Parathyroid adenoma (tissue), 2 donors: ENCODE results near the gene GALK1.
"Not testable (repeated sequence)": the region's sequence is repeated elsewhere in the genome, so short reads cannot be mapped to it uniquely, and the experiment has no call there.

Experiments used
- H2AFZ ChIP-seq: fragments of 300-600 bp; sonication (generic); one replicate; pipeline ENCODE4 v1.7.0; 2017; ENCODE audit warnings: antibody characterized with exemption, mild to moderate bottlenecking
- H3K27ac ChIP-seq: fragments of 300-600 bp; sonication (generic); one replicate; pipeline ENCODE4 v1.7.0; 2017
- H3K27me3 ChIP-seq: fragments of 300-600 bp; sonication (generic); one replicate; pipeline ENCODE4 v1.7.0; 2017; ENCODE audit warnings: low read length; ENCODE audit not compliant: control insufficient read depth, insufficient read depth
- H3K36me3 ChIP-seq: fragments of 300-600 bp; sonication (generic); one replicate; pipeline ENCODE4 v1.7.0; 2017; ENCODE audit warnings: low read length; ENCODE audit not compliant: control insufficient read depth, insufficient read depth
- H3K4me1 ChIP-seq: fragments of 300-600 bp; sonication (generic); one replicate; pipeline ENCODE4 v1.7.0; 2017; ENCODE audit warnings: control low read depth
- H3K4me2 ChIP-seq: fragments of 300-600 bp; sonication (generic); one replicate; pipeline ENCODE4 v1.7.0; 2017; ENCODE audit warnings: low read length
- H3K4me3 ChIP-seq: fragments of 300-600 bp; sonication (generic); one replicate; pipeline ENCODE4 v1.7.0; 2017; ENCODE audit warnings: low read depth, low read length
- H3K79me2 ChIP-seq: fragments of 300-600 bp; sonication (generic); one replicate; pipeline ENCODE4 v1.7.0; 2017; ENCODE audit warnings: control low read depth
- H3K9ac ChIP-seq: fragments of 300-600 bp; sonication (generic); one replicate; pipeline ENCODE4 v1.7.0; 2017; ENCODE audit warnings: mild to moderate bottlenecking
- H3K9me3 ChIP-seq: fragments of 300-600 bp; sonication (generic); one replicate; pipeline ENCODE4 v1.7.0; 2017; ENCODE audit warnings: low read length; ENCODE audit not compliant: control insufficient read depth
- TF ChIP-seq, protein P1 (sequence below): fragments of 300-600 bp; sonication (generic); IDR thresholded peaks from one replicate; pipeline ENCODE4 v1.7.0; 2017; ENCODE audit warnings: antibody characterized with exemption, mild to moderate bottlenecking
- donor health status: primary hyperparathyroidism.

The GALK1 gene

DNA sequence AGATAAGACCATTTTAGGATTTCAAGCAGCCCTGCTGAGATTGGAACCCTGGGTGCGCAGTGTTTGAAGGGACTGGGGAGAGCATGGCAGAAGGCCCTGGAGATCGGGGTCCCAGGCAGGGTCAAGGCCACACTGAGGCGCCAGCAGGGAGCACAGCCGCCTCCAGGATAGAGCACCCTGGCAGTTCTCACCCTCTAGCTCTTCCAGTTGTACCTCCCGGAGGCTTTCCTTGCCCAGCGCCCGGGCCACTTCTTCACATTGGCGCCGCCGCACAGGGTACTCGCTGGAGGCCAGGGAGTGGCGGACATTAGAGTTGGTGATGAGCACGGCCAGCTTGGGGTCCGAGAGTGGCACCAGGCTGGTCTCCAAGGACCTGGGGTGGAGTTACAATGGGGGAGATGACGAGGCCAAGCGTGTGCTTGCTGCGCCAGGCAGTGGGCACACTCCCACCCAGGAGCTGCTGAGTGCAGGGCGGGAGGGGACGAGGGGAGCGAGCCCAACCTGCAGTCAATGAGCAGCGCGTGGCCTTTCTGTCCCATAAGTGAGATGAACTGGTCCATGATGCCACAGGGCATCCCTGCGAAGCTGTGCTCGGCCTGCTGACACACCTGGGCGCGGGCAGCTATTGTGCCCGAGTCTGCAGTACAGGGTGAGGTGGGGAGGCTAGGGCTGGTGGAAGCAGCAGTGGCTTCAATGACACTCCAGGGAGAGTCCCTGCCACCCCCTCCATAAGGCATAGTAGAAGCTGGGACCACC lies 2.3 kb downstream of the GALK1 start:
- peaks cover 12% of the 10 kb centered on the region for H3K4me1 ChIP-seq
- TF ChIP-seq, protein P1, sequence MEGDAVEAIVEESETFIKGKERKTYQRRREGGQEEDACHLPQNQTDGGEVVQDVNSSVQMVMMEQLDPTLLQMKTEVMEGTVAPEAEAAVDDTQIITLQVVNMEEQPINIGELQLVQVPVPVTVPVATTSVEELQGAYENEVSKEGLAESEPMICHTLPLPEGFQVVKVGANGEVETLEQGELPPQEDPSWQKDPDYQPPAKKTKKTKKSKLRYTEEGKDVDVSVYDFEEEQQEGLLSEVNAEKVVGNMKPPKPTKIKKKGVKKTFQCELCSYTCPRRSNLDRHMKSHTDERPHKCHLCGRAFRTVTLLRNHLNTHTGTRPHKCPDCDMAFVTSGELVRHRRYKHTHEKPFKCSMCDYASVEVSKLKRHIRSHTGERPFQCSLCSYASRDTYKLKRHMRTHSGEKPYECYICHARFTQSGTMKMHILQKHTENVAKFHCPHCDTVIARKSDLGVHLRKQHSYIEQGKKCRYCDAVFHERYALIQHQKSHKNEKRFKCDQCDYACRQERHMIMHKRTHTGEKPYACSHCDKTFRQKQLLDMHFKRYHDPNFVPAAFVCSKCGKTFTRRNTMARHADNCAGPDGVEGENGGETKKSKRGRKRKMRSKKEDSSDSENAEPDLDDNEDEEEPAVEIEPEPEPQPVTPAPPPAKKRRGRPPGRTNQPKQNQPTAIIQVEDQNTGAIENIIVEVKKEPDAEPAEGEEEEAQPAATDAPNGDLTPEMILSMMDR = no peak
- no peak overlapping the region for H3K27ac ChIP-seq

DNA sequence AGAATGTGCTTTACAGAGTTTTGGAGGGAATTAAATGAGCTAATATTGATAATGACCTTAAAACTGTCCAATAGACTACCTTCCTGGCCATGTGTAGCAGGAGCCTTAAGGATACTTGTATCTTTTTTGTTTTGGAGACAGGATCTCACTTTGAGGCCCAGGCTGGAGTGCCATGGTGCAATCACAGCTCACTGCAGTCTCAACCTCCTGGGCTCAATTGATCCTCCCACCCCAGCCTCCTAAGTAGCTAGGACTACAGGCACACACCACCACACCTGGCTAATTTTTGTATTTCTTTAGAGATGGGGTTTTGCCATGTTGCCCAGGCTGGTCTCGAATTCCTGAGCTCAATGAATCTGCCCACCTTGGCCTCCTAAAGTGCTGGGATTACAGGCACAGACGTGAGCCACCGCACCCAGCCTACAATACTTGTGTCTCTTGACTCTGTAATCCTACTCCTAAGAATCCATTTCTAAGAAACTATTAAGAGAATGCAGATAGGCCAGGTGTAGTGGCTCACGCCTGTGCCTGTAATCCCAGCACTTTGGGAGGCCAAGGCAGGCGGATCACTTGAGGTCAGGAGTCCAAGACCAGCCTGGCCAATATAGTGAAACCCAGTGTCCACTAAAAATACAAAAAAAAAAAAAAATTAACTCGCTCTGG lies 4.9 kb downstream of the GALK1 start:
- Histone ChIP-seq H3K4me1 (peaks cover 10% of the 10 kb centered on the region), H3K27ac (peak overlapping the region; percentile 21), H3K4me2 (peak overlapping the region; percentile 46)
- not testable (repeated sequence) for H3K36me3 ChIP-seq, H3K79me2 ChIP-seq, H2AFZ ChIP-seq, H3K4me3 ChIP-seq, H3K27me3 ChIP-seq, H3K9ac ChIP-seq, H3K9me3 ChIP-seq

More for the DNA sequence above, 2.3 kb downstream of the GALK1 start:
- Histone ChIP-seq H3K27me3 (no peaks in the 10 kb centered on the region), H3K9ac (no peak overlapping the region), H3K79me2 (no peaks in the 10 kb centered on the region), H3K4me2 (no peak overlapping the region), H3K36me3 (no peaks in the 10 kb centered on the region), H2AFZ (no peak overlapping the region), H3K9me3 (no peaks in the 10 kb centered on the region), H3K4me3 (no peak overlapping the region)

DNA sequence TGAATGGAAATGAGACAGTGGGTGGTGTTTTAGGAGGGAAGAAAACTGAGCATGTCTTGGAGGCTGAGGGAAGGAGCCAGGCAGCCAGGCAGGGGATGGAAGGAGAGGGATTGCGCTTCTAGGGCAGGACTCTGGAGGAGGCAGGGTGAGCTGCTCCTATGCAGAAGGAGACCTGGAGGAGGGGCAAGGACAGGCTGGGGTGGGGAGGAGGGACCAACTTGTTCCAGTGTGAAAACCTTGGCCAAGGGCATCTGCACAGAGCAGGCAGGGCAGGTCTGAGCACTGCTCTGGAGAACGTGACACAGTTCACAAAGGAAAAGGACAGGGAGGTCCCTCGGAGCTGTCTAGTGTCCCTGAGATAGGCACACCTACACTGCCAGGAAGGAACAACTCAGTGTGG lies 5.5 kb downstream of the GALK1 start:
- peak overlapping the region; percentile 11 for H3K4me3 ChIP-seq
- H3K9ac ChIP-seq = no peak overlapping the region
- no peaks in the 10 kb centered on the region for H3K9me3 ChIP-seq
- TF ChIP-seq, protein P1 = no peak
- H2AFZ ChIP-seq = no peak overlapping the region
- no peaks in the 10 kb centered on the region for H3K79me2 ChIP-seq
- H3K4me1 ChIP-seq = peaks cover 15% of the 10 kb centered on the region
- H3K4me2 ChIP-seq = peak overlapping the region; percentile 46
- H3K27ac ChIP-seq = peak overlapping the region; percentile 21
- no peaks in the 10 kb centered on the region for H3K27me3 ChIP-seq
- no peaks in the 10 kb centered on the region for H3K36me3 ChIP-seq

DNA sequence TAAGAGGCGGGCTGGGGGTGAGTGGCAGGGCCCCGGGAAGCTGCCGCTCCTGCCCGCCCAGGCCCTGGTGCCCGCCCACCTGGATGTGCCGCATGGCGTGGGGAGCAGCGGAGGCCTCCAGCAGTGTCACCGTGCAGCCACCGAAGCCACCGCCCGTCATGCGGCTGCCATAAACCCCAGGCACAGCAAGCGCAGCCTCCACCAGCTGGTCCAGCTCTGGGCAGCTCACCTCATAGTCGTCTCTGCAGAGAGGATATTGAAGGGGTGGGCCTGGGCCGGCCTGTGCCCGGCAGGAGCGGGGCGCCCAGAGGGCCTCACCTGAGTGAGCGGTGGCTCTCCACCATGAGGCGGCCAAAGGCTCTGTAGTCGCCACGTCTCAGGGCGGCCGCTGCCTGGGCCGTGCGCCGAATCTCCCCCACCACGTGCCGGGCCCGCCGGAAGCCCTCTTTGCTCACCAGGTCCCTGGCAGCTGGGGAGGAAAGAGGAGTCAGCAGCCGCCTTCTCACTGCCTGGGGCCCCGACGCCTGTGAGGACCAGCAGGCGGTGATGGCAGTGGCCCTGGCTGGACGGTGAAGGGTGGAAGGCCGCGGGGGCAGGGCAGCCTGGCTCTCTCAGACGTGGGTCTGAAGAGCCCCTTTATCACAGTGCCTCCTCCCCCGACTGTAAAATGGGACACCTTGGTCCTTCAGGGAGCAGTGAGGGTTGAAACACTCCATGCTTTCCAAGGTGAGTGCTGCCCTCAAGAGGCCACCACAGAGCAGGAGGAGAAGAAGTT lies 6.7 kb downstream of the GALK1 start:
- no peak overlapping the region for H3K4me3 ChIP-seq
- H3K9me3 ChIP-seq = no peaks in the 10 kb centered on the region
- H3K4me1 ChIP-seq = peaks cover 14% of the 10 kb centered on the region
- no peak overlapping the region for H2AFZ ChIP-seq
- H3K4me2 ChIP-seq = no peak overlapping the region
- H3K79me2 ChIP-seq = no peaks in the 10 kb centered on the region
- H3K9ac ChIP-seq = no peak overlapping the region
- H3K27ac ChIP-seq = no peak overlapping the region
- H3K27me3 ChIP-seq = no peaks in the 10 kb centered on the region
- TF ChIP-seq, protein P1 = no peak
- no peaks in the 10 kb centered on the region for H3K36me3 ChIP-seq

DNA sequence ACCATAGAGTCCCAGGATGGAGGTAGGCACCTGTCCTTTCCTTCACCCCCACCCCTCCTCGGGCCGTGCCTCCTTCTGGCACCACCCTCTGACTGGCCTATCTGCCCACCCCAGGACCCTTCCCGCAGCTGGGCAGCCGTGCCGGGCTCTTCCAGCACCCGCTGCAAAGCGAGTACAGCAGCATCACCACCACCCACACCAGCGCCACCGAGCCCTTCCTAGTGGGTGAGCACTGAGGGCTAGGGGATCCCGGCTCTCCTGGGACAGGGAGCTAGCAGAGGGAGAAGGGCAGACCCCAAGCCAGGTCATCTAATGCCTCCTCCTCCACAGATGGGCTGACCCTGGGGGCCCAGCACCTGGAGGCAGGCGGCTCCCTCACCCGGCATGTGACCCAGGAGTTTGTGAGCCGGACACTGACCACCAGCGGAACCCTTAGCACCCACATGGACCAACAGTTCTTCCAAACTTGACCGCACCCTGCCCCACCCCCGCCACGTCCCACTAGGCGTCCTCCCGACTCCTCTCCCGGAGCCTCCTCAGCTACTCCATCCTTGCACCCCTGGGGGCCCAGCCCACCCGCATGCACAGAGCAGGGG lies 7.8 kb downstream of the GALK1 start:
- Histone ChIP-seq H3K4me1 (peaks cover 14% of the 10 kb centered on the region), H3K36me3 (no peaks in the 10 kb centered on the region), H3K4me3 (no peak overlapping the region), H3K27ac (no peak overlapping the region), H3K9ac (no peak overlapping the region), H3K9me3 (no peaks in the 10 kb centered on the region), H3K79me2 (no peaks in the 10 kb centered on the region), H2AFZ (no peak overlapping the region), H3K27me3 (no peaks in the 10 kb centered on the region), H3K4me2 (no peak overlapping the region)
- TF ChIP-seq, protein P1 = no peak
